GM18502 (cell line): Measurements from ENCODE around the gene CARMIL1.

Experiments
- ATAC-seq: cut with Tn5 transposase; IDR thresholded peaks from one replicate; pipeline ENCODE4 v1.9.1; 2021; ENCODE audit warnings: mild to moderate bottlenecking; ENCODE audit not compliant: unreplicated experiment, poor library complexity

Gene CARMIL1

GRCh38 chr6:25306379-25306778 lies 27.2 kb downstream of the CARMIL1 start:
- ATAC-seq = no peak

- ATAC-seq = no peak
These were observed 28.8 kb downstream of the CARMIL1 start for GRCh38 chr6:25307805-25308494.

- no peak for ATAC-seq
These were observed 30.7 kb downstream of the CARMIL1 start for GRCh38 chr6:25309886-25310285.

GRCh38 chr6:25311331-25311840 lies 32.2 kb downstream of the CARMIL1 start:
- no peak for ATAC-seq

- no peak for ATAC-seq
These were observed 33.0 kb downstream of the CARMIL1 start for GRCh38 chr6:25312034-25312620.

GRCh38 chr6:25312703-25313102 lies 33.5 kb downstream of the CARMIL1 start:
- no peak for ATAC-seq

- ATAC-seq = no peak
These were observed 35.5 kb downstream of the CARMIL1 start for GRCh38 chr6:25314509-25315175.

GRCh38 chr6:25315194-25316177 lies 36.3 kb downstream of the CARMIL1 start:
- ATAC-seq = no peak

- no peak for ATAC-seq
These were observed 37.5 kb downstream of the CARMIL1 start for GRCh38 chr6:25316626-25317025.

- no peak for ATAC-seq
These were observed 39.4 kb downstream of the CARMIL1 start for GRCh38 chr6:25318589-25318988.

GRCh38 chr6:25320459-25320858 lies 41.3 kb downstream of the CARMIL1 start:
- no peak for ATAC-seq

GRCh38 chr6:25322692-25323091 lies 43.5 kb downstream of the CARMIL1 start:
- ATAC-seq = no peak

- no peak for ATAC-seq
These were observed 45.0 kb downstream of the CARMIL1 start for GRCh38 chr6:25324066-25324762.

GRCh38 chr6:25326126-25326525 lies 47.0 kb downstream of the CARMIL1 start:
- no peak for ATAC-seq

GRCh38 chr6:25326960-25327359 lies 47.8 kb downstream of the CARMIL1 start:
- no peak for ATAC-seq

GRCh38 chr6:25327432-25327831 lies 48.3 kb downstream of the CARMIL1 start:
- ATAC-seq = no peak

GRCh38 chr6:25329161-25329817 lies 50.1 kb downstream of the CARMIL1 start:
- no peak for ATAC-seq

GRCh38 chr6:25329982-25330381 lies 50.8 kb downstream of the CARMIL1 start:
- ATAC-seq = no peak
